ENCODE measurements around the gene PXMP4. TPM values are rescaled to one million over a fixed set of nuclear protein-coding genes. Genes with fewer than 3 reads are reported as not detected.

Gene PXMP4
- total RNA-seq, 1 experiment from 2014 or later = 3.3 TPM

DNA sequence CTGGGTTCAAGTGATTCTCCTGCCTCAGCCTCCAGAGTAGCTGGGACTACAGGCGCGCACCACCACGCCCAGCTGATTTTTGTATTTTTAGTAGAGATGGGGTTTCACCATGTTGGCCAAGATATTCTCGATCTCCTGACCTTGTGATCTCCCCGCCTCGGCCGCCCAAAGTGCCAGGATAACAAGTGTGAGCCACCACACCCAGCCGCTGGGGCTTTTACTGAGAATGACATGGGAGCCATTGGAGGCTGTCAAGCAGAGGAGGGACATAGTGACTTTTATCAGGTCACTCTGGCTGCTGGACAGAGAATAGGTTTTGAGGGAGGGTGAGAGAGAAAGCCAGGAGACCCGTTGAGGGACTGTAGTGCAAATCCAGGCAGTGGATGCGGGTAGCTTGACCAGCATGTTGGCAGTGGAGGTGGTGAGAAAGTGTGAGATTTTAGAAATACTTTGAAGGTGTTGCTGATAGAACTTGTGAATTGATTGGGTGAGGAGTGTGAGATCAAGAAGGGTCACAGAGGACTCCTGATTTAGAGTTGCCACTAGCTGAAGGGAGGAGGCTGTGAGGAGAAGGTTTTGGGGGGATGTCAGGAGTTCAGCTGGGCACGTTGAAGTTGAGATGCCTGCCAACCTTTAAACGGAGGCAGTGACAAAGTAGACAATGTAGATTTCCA lies 26.4 kb upstream of the PXMP4 start (continued):
- TF ChIP-seq ZNF532 (CRISPR knock-in tag; IDR thresholded peaks at IDR 0.05; ENCODE audit: borderline replicate concordance) = no peak
- TF ChIP-seq ZNF232 (CRISPR knock-in tag; IDR thresholded peaks at IDR 0.05) = no peak
- TF ChIP-seq CTCF (IDR thresholded peaks at IDR 0.05) = no peak
- no peak for TF ChIP-seq SMAD4 (CRISPR knock-in tag; IDR thresholded peaks at IDR 0.05)
- TF ChIP-seq ESRRA (CRISPR knock-in tag; IDR thresholded peaks at IDR 0.05; ENCODE audit: borderline replicate concordance) = no peak
- no peak for TF ChIP-seq PRRX2 (CRISPR knock-in tag; IDR thresholded peaks at IDR 0.05)
- TF ChIP-seq ERG (CRISPR knock-in tag; IDR thresholded peaks at IDR 0.05) = no peak
- TF ChIP-seq, protein P1, sequence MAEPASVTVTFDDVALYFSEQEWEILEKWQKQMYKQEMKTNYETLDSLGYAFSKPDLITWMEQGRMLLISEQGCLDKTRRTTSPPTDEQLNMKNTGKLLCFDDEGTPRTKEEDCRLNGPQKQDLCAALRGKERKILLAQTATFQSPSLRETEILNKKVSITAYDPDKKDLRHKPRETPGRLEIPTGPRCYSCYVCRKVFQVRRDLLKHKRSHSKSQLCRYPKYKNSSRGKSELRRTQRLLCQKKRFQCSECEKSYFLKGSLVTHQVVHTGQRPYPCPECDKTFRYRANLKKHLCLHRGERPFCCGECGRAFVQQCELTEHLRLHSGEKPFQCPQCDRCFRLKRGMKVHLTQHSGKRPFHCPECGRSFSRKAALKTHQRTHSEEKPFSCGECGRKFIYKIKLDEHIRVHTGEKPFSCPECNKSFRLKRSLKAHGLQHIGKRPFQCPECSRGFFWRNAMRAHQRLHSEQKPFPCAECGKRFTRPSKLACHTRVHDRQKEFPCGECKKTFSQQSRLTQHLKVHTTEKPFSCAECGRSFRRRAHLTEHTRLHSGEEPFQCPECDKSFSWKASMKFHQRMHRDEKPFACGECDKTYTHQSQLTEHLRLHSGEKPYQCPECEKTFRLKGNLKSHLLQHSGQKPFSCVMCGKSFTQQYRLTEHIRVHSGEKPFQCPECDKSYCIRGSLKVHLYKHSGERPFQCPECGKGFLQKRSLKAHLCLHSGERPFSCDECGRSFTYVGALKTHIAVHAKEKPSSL (CRISPR knock-in tag; conservative IDR thresholded peaks at IDR 0.05) = no peak
- TF ChIP-seq, protein P2, sequence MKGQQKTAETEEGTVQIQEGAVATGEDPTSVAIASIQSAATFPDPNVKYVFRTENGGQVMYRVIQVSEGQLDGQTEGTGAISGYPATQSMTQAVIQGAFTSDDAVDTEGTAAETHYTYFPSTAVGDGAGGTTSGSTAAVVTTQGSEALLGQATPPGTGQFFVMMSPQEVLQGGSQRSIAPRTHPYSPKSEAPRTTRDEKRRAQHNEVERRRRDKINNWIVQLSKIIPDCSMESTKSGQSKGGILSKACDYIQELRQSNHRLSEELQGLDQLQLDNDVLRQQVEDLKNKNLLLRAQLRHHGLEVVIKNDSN (CRISPR knock-in tag; IDR thresholded peaks at IDR 0.05) = no peak
- no peak for TF ChIP-seq MXD4 (CRISPR knock-in tag; IDR thresholded peaks at IDR 0.05; ENCODE audit: borderline replicate concordance)
- TF ChIP-seq TCF7 (CRISPR knock-in tag; IDR thresholded peaks at IDR 0.05; ENCODE audit: low read depth) = no peak

DNA sequence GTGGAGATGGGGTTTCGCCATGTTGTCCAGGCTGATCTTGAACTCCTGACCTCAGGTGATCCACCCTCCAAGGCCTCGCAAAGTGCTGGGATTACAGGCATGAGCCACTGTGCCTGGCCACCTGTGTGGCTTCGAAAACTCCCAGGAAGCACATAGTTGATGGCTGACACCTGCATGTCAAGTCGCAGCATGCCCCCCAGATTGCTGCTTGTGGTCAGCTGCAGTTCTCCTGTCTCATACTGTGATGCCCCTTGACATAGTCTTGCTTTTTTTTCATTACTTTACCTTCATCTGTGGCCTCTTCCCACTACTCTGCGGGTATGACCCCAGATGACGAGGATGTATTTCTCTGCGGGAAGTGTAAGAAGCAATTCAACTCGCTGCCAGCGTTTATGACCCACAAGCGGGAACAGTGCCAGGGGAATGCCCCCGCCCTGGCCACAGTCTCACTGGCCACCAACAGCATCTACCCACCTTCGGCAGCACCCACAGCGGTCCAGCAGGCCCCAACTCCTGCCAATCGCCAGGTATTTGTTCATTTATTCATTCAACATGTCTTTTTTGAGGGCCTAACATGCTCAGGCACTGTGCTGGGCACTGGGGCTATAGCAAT lies 24.8 kb upstream of the PXMP4 start:
- no peak for ATAC-seq

More for the DNA sequence above, 24.8 kb upstream of the PXMP4 start:
- no peak for DNase-seq (ENCODE audit: low spot score)
- Mint-ChIP-seq H3K27ac (no peak overlapping the region), H3K27me3 (ENCODE audit: low read depth) (no peaks in the 10 kb centered on the region; the same call in 1 of the 2 replicates), H3K4me3 (no peak overlapping the region), H3K9me3 (peaks cover 3% of the 10 kb centered on the region), H3K4me1 (no peaks in the 10 kb centered on the region), H3K36me3 (peaks cover 15% of the 10 kb centered on the region)
- CTCF ChIA-PET = no interaction called here
- no peak for TF ChIP-seq GRHL2 (CRISPR knock-in tag; IDR thresholded peaks at IDR 0.05; ENCODE audit: insufficient replicate concordance, severe bottlenecking)
- no peak for TF ChIP-seq SOX15 (CRISPR knock-in tag; IDR thresholded peaks at IDR 0.05)
- TF ChIP-seq, protein P3, sequence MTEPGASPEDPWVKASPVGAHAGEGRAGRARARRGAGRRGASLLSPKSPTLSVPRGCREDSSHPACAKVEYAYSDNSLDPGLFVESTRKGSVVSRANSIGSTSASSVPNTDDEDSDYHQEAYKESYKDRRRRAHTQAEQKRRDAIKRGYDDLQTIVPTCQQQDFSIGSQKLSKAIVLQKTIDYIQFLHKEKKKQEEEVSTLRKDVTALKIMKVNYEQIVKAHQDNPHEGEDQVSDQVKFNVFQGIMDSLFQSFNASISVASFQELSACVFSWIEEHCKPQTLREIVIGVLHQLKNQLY (CRISPR knock-in tag; IDR thresholded peaks at IDR 0.05) = no peak
- no peak for TF ChIP-seq IRF2 (CRISPR knock-in tag; IDR thresholded peaks at IDR 0.05; ENCODE audit: borderline replicate concordance, low read depth)
- TF ChIP-seq, protein P4, sequence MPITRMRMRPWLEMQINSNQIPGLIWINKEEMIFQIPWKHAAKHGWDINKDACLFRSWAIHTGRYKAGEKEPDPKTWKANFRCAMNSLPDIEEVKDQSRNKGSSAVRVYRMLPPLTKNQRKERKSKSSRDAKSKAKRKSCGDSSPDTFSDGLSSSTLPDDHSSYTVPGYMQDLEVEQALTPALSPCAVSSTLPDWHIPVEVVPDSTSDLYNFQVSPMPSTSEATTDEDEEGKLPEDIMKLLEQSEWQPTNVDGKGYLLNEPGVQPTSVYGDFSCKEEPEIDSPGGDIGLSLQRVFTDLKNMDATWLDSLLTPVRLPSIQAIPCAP (CRISPR knock-in tag; IDR thresholded peaks at IDR 0.05) = no peak
- no peak for TF ChIP-seq ZNF219 (CRISPR knock-in tag; IDR thresholded peaks at IDR 0.05; ENCODE audit: borderline replicate concordance)
- TF ChIP-seq FOXP1 (CRISPR knock-in tag; IDR thresholded peaks at IDR 0.05; ENCODE audit: borderline replicate concordance) = no peak
- TF ChIP-seq ZNF281 (CRISPR knock-in tag; IDR thresholded peaks at IDR 0.05) = no peak
- no peak for TF ChIP-seq PRRX2 (CRISPR knock-in tag; IDR thresholded peaks at IDR 0.05)
- TF ChIP-seq ZNF317 (CRISPR knock-in tag; IDR thresholded peaks at IDR 0.05; ENCODE audit: borderline replicate concordance, low read depth) = no peak
- POLR2A ChIA-PET = no interaction called here

Data from WTC11 (cell line).